GM23338 (cell line): ENCODE data around the gene PLCD3. TPM values are rescaled to one million over a fixed set of nuclear protein-coding genes. Genes with fewer than 3 reads are reported as not detected.

ENCODE experiments used
- ATAC-seq: fragments of 200-7000 bp; cut with Tn5 transposase; 3 replicates; pipeline ENCODE4 v1.9.1; 2020
- DNase-seq: peaks from one replicate; pipeline ENCODE4 v3.0.0-alpha.2; 2015; ENCODE audit warnings: low spot score
- H2AFZ ChIP-seq: fragments of 200-600 bp; sonication (generic); 2 replicates; pipeline ENCODE4 v1.8.0; 2016; ENCODE audit warnings: antibody characterized with exemption, mild to moderate bottlenecking, moderate library complexity
- H3F3A ChIP-seq: fragments of 200-600 bp; sonication (generic); replicated peaks from 2 replicates; pipeline ENCODE4 v1.8.0; 2017; ENCODE audit warnings: antibody characterized with exemption, mixed run types, low read depth
- H3K27ac ChIP-seq: fragments of 200-600 bp; sonication (generic); 2 replicates; pipeline ENCODE4 v1.6.1; 2016; ENCODE audit warnings: low read depth
- H3K27me3 ChIP-seq: fragments of 200-600 bp; sonication (generic); 2 replicates; pipeline ENCODE4 v1.8.0; 2016; ENCODE audit warnings: mild to moderate bottlenecking, mixed run types, moderate library complexity; ENCODE audit not compliant: insufficient read depth
- H3K36me3 ChIP-seq: fragments of 200-600 bp; sonication (generic); 2 replicates; pipeline ENCODE4 v1.8.0; 2016; ENCODE audit warnings: mild to moderate bottlenecking; ENCODE audit not compliant: insufficient read depth
- H3K4me1 ChIP-seq: fragments of 200-600 bp; sonication (generic); 2 replicates; pipeline ENCODE4 v1.8.0; 2016; ENCODE audit warnings: mild to moderate bottlenecking, moderate library complexity; ENCODE audit not compliant: insufficient read depth
- H3K4me2 ChIP-seq: fragments of 200-600 bp; sonication (generic); 2 replicates; pipeline ENCODE4 v1.7.1; 2017; ENCODE audit warnings: mixed run types
- H3K4me3 ChIP-seq: fragments of 200-600 bp; sonication (generic); 2 replicates; pipeline ENCODE4 v1.6.1; 2016; ENCODE audit warnings: mixed run types
- H3K79me2 ChIP-seq: fragments of 200-600 bp; sonication (generic); replicated peaks from 2 replicates; pipeline ENCODE4 v1.8.0; 2017; ENCODE audit warnings: mild to moderate bottlenecking; ENCODE audit not compliant: insufficient read depth
- H3K9me2 ChIP-seq: fragments of 200-600 bp; sonication (generic); 2 replicates; pipeline ENCODE4 v1.8.0; 2017; ENCODE audit not compliant: insufficient read depth
- H4K20me1 ChIP-seq: fragments of 200-600 bp; sonication (generic); replicated peaks from 2 replicates; pipeline ENCODE4 v1.8.0; 2017; ENCODE audit warnings: mild to moderate bottlenecking; ENCODE audit not compliant: insufficient read depth
- H3K27ac Mint-ChIP-seq: 2 replicates; pipeline ENCODE4 v1.8.0; 2020; ENCODE audit warnings: inconsistent platforms, mild to moderate bottlenecking, moderate library complexity, mixed read lengths
- H3K27me3 Mint-ChIP-seq: 3 replicates; pipeline ENCODE4 v1.8.0; 2022; ENCODE audit warnings: low read depth, mild to moderate bottlenecking, moderate library complexity, mixed read lengths, inconsistent platforms; ENCODE audit not compliant: insufficient read depth, poor library complexity
- H3K36me3 Mint-ChIP-seq: 3 replicates; pipeline ENCODE4 v1.8.0; 2021; ENCODE audit warnings: low read depth, mild to moderate bottlenecking, inconsistent platforms, moderate library complexity, mixed read lengths
- H3K4me1 Mint-ChIP-seq: 3 replicates; pipeline ENCODE4 v1.8.0; 2020; ENCODE audit warnings: mild to moderate bottlenecking, inconsistent platforms, mixed read lengths
- H3K4me3 Mint-ChIP-seq: 3 replicates; pipeline ENCODE4 v1.8.0; 2021; ENCODE audit warnings: moderate library complexity, mild to moderate bottlenecking, inconsistent platforms, mixed read lengths
- H3K9me3 Mint-ChIP-seq: 3 replicates; pipeline ENCODE4 v1.8.0; 2020; ENCODE audit warnings: moderate library complexity, mild to moderate bottlenecking, inconsistent platforms, mixed read lengths
- CREB1 ChIP-seq: fragments of 250-450 bp; sonication (Bioruptor Pico); IDR thresholded peaks from 2 replicates; pipeline ENCODE4 v1.5.0; 2020; ENCODE audit warnings: low read depth, mild to moderate bottlenecking, moderate library complexity
- ETS1 ChIP-seq: IDR thresholded peaks from 2 replicates; pipeline ENCODE4 v1.6.1; 2016; ENCODE audit warnings: antibody characterized with exemption
- EZH2 ChIP-seq: fragments of 200-600 bp; sonication (generic); IDR thresholded peaks from one replicate; pipeline ENCODE4 v1.8.0; 2017; ENCODE audit warnings: antibody characterized with exemption, mild to moderate bottlenecking, low read depth; ENCODE audit not compliant: unreplicated experiment
- EZH2phosphoT487 ChIP-seq: fragments of 200-600 bp; sonication (generic); IDR thresholded peaks from one replicate; pipeline ENCODE4 v1.8.1; 2018; ENCODE audit warnings: antibody characterized with exemption; ENCODE audit not compliant: unreplicated experiment
- JUNB ChIP-seq: IDR thresholded peaks from one replicate; pipeline ENCODE4 v1.6.1; 2016; ENCODE audit warnings: antibody characterized with exemption; ENCODE audit not compliant: unreplicated experiment
- NANOG ChIP-seq: IDR thresholded peaks from 2 replicates; pipeline ENCODE4 v1.6.1; 2016; ENCODE audit warnings: antibody characterized with exemption, borderline replicate concordance
- POLR2AphosphoS5 ChIP-seq: IDR thresholded peaks from 2 replicates; pipeline ENCODE4 v1.6.1; 2016; ENCODE audit warnings: antibody characterized with exemption, low read depth
- STAT1 ChIP-seq: IDR thresholded peaks from one replicate; pipeline ENCODE4 v1.6.1; 2016; ENCODE audit warnings: antibody characterized with exemption; ENCODE audit not compliant: unreplicated experiment
- ZNF331 ChIP-seq: fragments of 250-450 bp; sonication (Bioruptor Pico); IDR thresholded peaks from 2 replicates; pipeline ENCODE4 v1.5.0; 2020; ENCODE audit warnings: low read depth, mild to moderate bottlenecking, moderate library complexity
- polyA plus RNA-seq: library from polyadenylated mRNA; unstranded; fragments of >200 nt; fragmentation: Nextera tagmentation; extraction: Ambion mirVana; gene quantifications from 2 replicates; pipeline ENCODE4 v1.2.1, GENCODE V29; 2016
- total RNA-seq: library from RNA; depleted of rRNA; stranded (reverse); fragments of >200 nt; shearing (Covaris generic); gene quantifications from 2 replicates; pipeline ENCODE4 v1.2.3, GENCODE V29; 2014
- TF ChIP-seq, protein P1 (sequence below): IDR thresholded peaks from one replicate; pipeline ENCODE4 v1.6.1; 2018; ENCODE audit warnings: antibody characterized with exemption; ENCODE audit not compliant: unreplicated experiment
- TF ChIP-seq, protein P2 (sequence below): fragments of 250-450 bp; sonication (Bioruptor Pico); IDR thresholded peaks from 2 replicates; pipeline ENCODE4 v1.5.0; 2020; ENCODE audit warnings: mild to moderate bottlenecking, moderate library complexity

The PLCD3 gene
- total and polyA plus RNA-seq, 2 experiments from 2014 or later: 3.0 to 32.1 TPM

DNA sequence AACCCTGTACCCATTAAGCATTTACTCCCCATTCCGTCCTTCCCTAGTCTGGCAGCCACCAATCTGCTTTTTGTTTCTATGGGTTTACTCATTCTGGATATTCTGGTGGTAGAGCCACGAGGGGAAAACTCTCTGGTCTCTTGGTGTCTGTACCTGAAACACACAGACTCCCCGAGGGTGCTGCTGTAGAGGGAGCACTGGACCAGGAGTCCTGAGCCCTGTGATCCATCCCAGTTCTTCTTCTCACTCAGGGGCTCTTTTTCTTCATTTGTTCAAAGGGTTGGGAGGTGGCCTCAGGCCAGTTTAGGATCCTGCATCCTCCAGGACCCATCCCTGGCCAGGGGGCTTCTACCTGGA, 43.4 kb upstream of the PLCD3 start:
- peaks cover 22% of the 10 kb centered on the region for H3K27me3 Mint-ChIP-seq
- Histone ChIP-seq H3K9me2 (no peaks in the 10 kb centered on the region), H3K4me1 (peaks cover 28% of the 10 kb centered on the region), H3F3A (0 out of 2 replicates have a peak, but pooled peaks cover 7% of the 10 kb centered on the region), H2AFZ (0 out of 2 replicates have a peak overlapping the region, but pooled peaks have one; percentile 32), H3K27me3 (no peaks in the 10 kb centered on the region), H3K36me3 (no peaks in the 10 kb centered on the region), H3K79me2 (no peaks in the 10 kb centered on the region), H3K4me2 (no peak overlapping the region), H4K20me1 (no peaks in the 10 kb centered on the region), H3K27ac (no peak overlapping the region), H3K4me3 (no peak overlapping the region)
- H3K9me3 Mint-ChIP-seq: no peaks in the 10 kb centered on the region
- TF ChIP-seq EZH2phosphoT487 (no peak), STAT1 (no peak), EZH2 (no peak), CREB1 (no peak), ZNF331 (CRISPR knock-in tag) (no peak), ETS1 (no peak), POLR2AphosphoS5 (no peak), JUNB (no peak)
- TF ChIP-seq, protein P1, sequence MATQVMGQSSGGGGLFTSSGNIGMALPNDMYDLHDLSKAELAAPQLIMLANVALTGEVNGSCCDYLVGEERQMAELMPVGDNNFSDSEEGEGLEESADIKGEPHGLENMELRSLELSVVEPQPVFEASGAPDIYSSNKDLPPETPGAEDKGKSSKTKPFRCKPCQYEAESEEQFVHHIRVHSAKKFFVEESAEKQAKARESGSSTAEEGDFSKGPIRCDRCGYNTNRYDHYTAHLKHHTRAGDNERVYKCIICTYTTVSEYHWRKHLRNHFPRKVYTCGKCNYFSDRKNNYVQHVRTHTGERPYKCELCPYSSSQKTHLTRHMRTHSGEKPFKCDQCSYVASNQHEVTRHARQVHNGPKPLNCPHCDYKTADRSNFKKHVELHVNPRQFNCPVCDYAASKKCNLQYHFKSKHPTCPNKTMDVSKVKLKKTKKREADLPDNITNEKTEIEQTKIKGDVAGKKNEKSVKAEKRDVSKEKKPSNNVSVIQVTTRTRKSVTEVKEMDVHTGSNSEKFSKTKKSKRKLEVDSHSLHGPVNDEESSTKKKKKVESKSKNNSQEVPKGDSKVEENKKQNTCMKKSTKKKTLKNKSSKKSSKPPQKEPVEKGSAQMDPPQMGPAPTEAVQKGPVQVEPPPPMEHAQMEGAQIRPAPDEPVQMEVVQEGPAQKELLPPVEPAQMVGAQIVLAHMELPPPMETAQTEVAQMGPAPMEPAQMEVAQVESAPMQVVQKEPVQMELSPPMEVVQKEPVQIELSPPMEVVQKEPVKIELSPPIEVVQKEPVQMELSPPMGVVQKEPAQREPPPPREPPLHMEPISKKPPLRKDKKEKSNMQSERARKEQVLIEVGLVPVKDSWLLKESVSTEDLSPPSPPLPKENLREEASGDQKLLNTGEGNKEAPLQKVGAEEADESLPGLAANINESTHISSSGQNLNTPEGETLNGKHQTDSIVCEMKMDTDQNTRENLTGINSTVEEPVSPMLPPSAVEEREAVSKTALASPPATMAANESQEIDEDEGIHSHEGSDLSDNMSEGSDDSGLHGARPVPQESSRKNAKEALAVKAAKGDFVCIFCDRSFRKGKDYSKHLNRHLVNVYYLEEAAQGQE: no peak
- no peak overlapping the region for H3K27ac Mint-ChIP-seq
- H3K4me3 Mint-ChIP-seq: no peak overlapping the region
- peaks cover 26% of the 10 kb centered on the region for H3K4me1 Mint-ChIP-seq
- no peak for ATAC-seq
- no peak for DNase-seq
- H3K36me3 Mint-ChIP-seq: 0 out of 3 replicates have a peak, but pooled peaks cover 2% of the 10 kb centered on the region

DNA sequence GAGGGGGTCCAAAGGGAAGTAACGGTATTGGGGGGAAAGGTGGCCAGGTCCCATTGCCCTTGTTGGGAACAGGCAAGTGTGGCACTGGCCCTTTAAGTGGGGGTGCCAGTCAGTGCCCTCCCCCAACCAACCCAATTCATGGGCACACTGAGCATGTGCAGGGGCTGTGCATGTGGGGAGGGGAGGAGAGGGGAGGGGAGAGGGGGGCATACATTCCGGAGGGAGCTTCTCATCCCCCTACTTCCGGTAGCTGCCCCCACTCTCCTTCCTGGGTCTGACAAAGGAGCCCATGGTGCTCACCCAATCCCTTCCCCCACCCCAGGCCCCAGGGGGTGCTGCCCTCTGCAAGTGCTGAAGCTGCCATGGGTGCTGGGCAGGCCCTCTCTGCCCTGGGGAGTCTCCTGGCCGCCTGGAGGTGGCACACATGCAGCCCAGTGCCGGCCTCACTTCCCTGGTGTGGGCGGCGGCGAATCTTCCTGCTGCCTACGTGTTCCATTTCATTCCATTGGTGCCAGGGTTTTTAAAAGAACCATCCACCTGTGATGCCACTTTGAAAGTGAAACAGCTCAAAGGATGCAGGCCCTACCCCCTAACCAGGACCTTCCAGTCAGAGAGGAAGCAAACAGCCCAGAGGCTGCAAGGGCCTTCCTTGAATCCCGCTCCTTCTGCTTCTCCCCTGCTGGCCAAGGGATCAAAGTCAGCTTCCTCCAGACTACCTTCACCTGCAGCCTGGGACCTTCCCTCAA, 40.4 kb upstream of the PLCD3 start:
- Histone ChIP-seq H3K4me2 (peak overlapping the region; percentile 77), H3F3A (0 out of 2 replicates have a peak, but pooled peaks cover 8% of the 10 kb centered on the region), H3K9me2 (no peaks in the 10 kb centered on the region), H3K4me3 (peak overlapping the region; percentile 42; the same call in 1 of the 2 replicates), H3K4me1 (peaks cover 31% of the 10 kb centered on the region), H3K27ac (peak overlapping the region; percentile 97), H3K79me2 (no peaks in the 10 kb centered on the region), H3K36me3 (no peaks in the 10 kb centered on the region), H3K27me3 (no peaks in the 10 kb centered on the region), H4K20me1 (no peaks in the 10 kb centered on the region), H2AFZ (peak overlapping the region; percentile 90)
- ATAC-seq: peak; percentile 33
- peaks cover 22% of the 10 kb centered on the region for H3K36me3 Mint-ChIP-seq
- no peaks in the 10 kb centered on the region for H3K9me3 Mint-ChIP-seq
- peak overlapping the region; percentile 4; the same call in 1 of the 3 replicates for H3K4me3 Mint-ChIP-seq
- H3K27me3 Mint-ChIP-seq: peaks cover 17% of the 10 kb centered on the region
- peaks cover 36% of the 10 kb centered on the region for H3K4me1 Mint-ChIP-seq
- DNase-seq: peak; percentile 63
- peak overlapping the region; percentile 96 for H3K27ac Mint-ChIP-seq
- TF ChIP-seq, protein P2, sequence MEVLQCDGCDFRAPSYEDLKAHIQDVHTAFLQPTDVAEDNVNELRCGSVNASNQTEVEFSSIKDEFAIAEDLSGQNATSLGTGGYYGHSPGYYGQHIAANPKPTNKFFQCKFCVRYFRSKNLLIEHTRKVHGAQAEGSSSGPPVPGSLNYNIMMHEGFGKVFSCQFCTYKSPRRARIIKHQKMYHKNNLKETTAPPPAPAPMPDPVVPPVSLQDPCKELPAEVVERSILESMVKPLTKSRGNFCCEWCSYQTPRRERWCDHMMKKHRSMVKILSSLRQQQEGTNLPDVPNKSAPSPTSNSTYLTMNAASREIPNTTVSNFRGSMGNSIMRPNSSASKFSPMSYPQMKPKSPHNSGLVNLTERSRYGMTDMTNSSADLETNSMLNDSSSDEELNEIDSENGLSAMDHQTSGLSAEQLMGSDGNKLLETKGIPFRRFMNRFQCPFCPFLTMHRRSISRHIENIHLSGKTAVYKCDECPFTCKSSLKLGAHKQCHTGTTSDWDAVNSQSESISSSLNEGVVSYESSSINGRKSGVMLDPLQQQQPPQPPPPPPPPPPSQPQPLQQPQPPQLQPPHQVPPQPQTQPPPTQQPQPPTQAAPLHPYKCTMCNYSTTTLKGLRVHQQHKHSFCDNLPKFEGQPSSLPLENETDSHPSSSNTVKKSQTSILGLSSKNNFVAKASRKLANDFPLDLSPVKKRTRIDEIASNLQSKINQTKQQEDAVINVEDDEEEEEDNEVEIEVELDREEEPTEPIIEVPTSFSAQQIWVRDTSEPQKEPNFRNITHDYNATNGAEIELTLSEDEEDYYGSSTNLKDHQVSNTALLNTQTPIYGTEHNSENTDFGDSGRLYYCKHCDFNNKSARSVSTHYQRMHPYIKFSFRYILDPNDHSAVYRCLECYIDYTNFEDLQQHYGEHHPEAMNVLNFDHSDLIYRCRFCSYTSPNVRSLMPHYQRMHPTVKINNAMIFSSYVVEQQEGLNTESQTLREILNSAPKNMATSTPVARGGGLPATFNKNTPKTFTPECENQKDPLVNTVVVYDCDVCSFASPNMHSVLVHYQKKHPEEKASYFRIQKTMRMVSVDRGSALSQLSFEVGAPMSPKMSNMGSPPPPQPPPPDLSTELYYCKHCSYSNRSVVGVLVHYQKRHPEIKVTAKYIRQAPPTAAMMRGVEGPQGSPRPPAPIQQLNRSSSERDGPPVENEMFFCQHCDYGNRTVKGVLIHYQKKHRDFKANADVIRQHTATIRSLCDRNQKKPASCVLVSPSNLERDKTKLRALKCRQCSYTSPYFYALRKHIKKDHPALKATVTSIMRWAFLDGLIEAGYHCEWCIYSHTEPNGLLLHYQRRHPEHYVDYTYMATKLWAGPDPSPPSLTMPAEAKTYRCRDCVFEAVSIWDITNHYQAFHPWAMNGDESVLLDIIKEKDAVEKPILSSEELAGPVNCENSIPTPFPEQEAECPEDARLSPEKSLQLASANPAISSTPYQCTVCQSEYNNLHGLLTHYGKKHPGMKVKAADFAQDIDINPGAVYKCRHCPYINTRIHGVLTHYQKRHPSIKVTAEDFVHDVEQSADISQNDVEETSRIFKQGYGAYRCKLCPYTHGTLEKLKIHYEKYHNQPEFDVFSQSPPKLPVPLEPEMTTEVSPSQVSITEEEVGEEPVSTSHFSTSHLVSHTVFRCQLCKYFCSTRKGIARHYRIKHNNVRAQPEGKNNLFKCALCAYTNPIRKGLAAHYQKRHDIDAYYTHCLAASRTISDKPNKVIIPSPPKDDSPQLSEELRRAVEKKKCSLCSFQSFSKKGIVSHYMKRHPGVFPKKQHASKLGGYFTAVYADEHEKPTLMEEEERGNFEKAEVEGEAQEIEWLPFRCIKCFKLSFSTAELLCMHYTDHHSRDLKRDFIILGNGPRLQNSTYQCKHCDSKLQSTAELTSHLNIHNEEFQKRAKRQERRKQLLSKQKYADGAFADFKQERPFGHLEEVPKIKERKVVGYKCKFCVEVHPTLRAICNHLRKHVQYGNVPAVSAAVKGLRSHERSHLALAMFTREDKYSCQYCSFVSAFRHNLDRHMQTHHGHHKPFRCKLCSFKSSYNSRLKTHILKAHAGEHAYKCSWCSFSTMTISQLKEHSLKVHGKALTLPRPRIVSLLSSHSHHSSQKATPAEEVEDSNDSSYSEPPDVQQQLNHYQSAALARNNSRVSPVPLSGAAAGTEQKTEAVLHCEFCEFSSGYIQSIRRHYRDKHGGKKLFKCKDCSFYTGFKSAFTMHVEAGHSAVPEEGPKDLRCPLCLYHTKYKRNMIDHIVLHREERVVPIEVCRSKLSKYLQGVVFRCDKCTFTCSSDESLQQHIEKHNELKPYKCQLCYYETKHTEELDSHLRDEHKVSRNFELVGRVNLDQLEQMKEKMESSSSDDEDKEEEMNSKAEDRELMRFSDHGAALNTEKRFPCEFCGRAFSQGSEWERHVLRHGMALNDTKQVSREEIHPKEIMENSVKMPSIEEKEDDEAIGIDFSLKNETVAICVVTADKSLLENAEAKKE (CRISPR knock-in tag): no peak
- TF ChIP-seq ZNF331 (CRISPR knock-in tag): no peak
- TF ChIP-seq NANOG: no peak
